H1 (cell line): Measurements from ENCODE around the gene WDR6. TPM values are rescaled to one million over a fixed set of nuclear protein-coding genes. Genes with fewer than 3 reads are reported as not detected.

ENCODE experiments used
- CTCF ChIA-PET: fragments of 300-600 bp; sonication (Branson Sonifier 250); formaldehyde crosslinking; loops from one replicate; lab custom pipeline; 2021; ENCODE audit not compliant: partially characterized antibody; lab: Charles Lee
- POLR2A ChIA-PET: fragments of 300-600 bp; sonication (Branson Sonifier 250); formaldehyde crosslinking; loops from one replicate; lab custom pipeline; 2021; ENCODE audit warnings: inconsistent platforms; ENCODE audit not compliant: partially characterized antibody; lab: Charles Lee
- DNase-seq, 2 experiments: peaks; one replicate each; pipeline versions ENCODE4 v3.0.0 to v3.0.0-alpha.2; 2010 to 2022; ENCODE audit warnings: low spot score in 2 of 2, low read depth in 1 of 2, mixed read lengths in 1 of 2
- FAIRE-seq: peaks from 2 replicates; lab custom pipeline; 2011; peaks lifted over from hg19 to GRCh38; lab: Jason Lieb, UNC
- H2AFZ ChIP-seq: 2 replicates; pipeline ENCODE4 v1.8.1; 2012; ENCODE audit warnings: low read length, inconsistent platforms
- H2AK5ac ChIP-seq: 2 replicates; pipeline ENCODE4 v1.6.1; 2013; ENCODE audit warnings: low read depth, low read length
- H2BK120ac ChIP-seq: replicated peaks from 2 replicates; pipeline ENCODE3; 2013; ENCODE audit warnings: low read depth, low read length, inconsistent platforms
- H2BK12ac ChIP-seq: 2 replicates; pipeline ENCODE4 v1.6.1; 2013; ENCODE audit warnings: low read depth, low read length
- H2BK15ac ChIP-seq: 2 replicates; pipeline ENCODE4 v1.6.1; 2013; ENCODE audit warnings: low read length
- H2BK20ac ChIP-seq: 2 replicates; pipeline ENCODE4 v1.6.1; 2013; ENCODE audit warnings: low read length
- H2BK5ac ChIP-seq: 2 replicates; pipeline ENCODE4 v1.6.1; 2013; ENCODE audit warnings: low read depth, low read length
- H3K14ac ChIP-seq: 2 replicates; pipeline ENCODE4 v1.6.1; 2013; ENCODE audit warnings: inconsistent platforms; ENCODE audit not compliant: insufficient read length
- H3K18ac ChIP-seq: 2 replicates; pipeline ENCODE4 v1.6.1; 2013; ENCODE audit warnings: low read length; ENCODE audit errors: extremely low read depth
- H3K23ac ChIP-seq: 2 replicates; pipeline ENCODE4 v1.6.1; 2013; ENCODE audit warnings: inconsistent platforms; ENCODE audit not compliant: insufficient read length
- H3K23me2 ChIP-seq: 2 replicates; pipeline ENCODE4 v1.6.1; 2013; ENCODE audit warnings: low read depth, low read length
- H3K27ac ChIP-seq: 2 replicates; pipeline ENCODE4 v1.6.1; 2011; ENCODE audit warnings: low read depth, low read length, inconsistent platforms
- H3K27me3 ChIP-seq, 4 experiments: replicated peaks in 1 of 4; 1 replicate in 1 of 4; 2 replicates in 3 of 4; pipeline versions ENCODE4 v1.6.1 to v1.8.1; 2011 to 2013; ENCODE audit warnings: low read length in 3 of 4, mild to moderate bottlenecking in 3 of 4, inconsistent platforms in 2 of 4, mixed read lengths in 2 of 4, moderate library complexity in 1 of 4; ENCODE audit not compliant: control insufficient read depth in 3 of 4, insufficient read depth in 3 of 4; ENCODE audit errors: extremely low read depth in 1 of 4
- H3K36me3 ChIP-seq, 4 experiments: 2 replicates each; pipeline versions ENCODE4 v1.6.1 to v1.8.1; 2011 to 2013; ENCODE audit warnings: mild to moderate bottlenecking in 4 of 4, low read length in 3 of 4, moderate library complexity in 2 of 4, control low read depth in 1 of 4, inconsistent platforms in 1 of 4; ENCODE audit not compliant: insufficient read depth in 4 of 4, control insufficient read depth in 2 of 4
- H3K4ac ChIP-seq: replicated peaks from 2 replicates; pipeline ENCODE3; 2013; ENCODE audit warnings: low read length, low read depth, mixed read lengths, inconsistent platforms; ENCODE audit not compliant: insufficient read length
- H3K4me1 ChIP-seq, 4 experiments: replicated peaks in 1 of 4; 1 replicate in 1 of 4; 2 replicates in 3 of 4; pipeline versions ENCODE4 v1.6.1 to v1.8.1; 2011 to 2013; ENCODE audit warnings: low read length in 3 of 4, inconsistent platforms in 2 of 4, mixed read lengths in 1 of 4; ENCODE audit not compliant: insufficient read depth in 4 of 4, control insufficient read depth in 3 of 4
- H3K4me2 ChIP-seq, 2 experiments: 2 replicates each; pipeline versions ENCODE4 v1.6.1 to v1.8.1; 2011 to 2013; ENCODE audit warnings: low read depth in 2 of 2, low read length in 2 of 2, control low read depth in 1 of 2, inconsistent platforms in 1 of 2, mild to moderate bottlenecking in 1 of 2; ENCODE audit not compliant: insufficient read depth in 1 of 2
- H3K4me3 ChIP-seq, 4 experiments: fragments of 200-600, 300-600 bp in 1 of 4; sonication (generic), shearing (Covaris generic), sonication (Bioruptor Twin) in 1 of 4; 2 replicates each; pipeline versions ENCODE4 v1.5.1 to v1.8.1; 2011 to 2016; ENCODE audit warnings: low read length in 4 of 4, low read depth in 3 of 4, control low read depth in 2 of 4, inconsistent platforms in 2 of 4, mild to moderate bottlenecking in 2 of 4, mixed read lengths in 1 of 4, moderate library complexity in 1 of 4; ENCODE audit not compliant: insufficient read depth in 2 of 4; ENCODE audit errors: extremely low read depth in 1 of 4
- H3K56ac ChIP-seq: replicated peaks from 2 replicates; pipeline ENCODE3; 2013; ENCODE audit warnings: low read depth, mild to moderate bottlenecking, mixed read lengths, low read length, inconsistent platforms; ENCODE audit not compliant: insufficient read length
- H3K79me1 ChIP-seq: 2 replicates; pipeline ENCODE4 v1.6.1; 2013; ENCODE audit warnings: low read depth, low read length, control low read depth
- H3K79me2 ChIP-seq, 2 experiments: 2 replicates each; pipeline versions ENCODE4 v1.6.1 to v1.8.1; 2012 to 2013; ENCODE audit warnings: low read length in 2 of 2, mild to moderate bottlenecking in 2 of 2, inconsistent platforms in 1 of 2; ENCODE audit not compliant: insufficient read depth in 2 of 2, control insufficient read depth in 1 of 2
- H3K9ac ChIP-seq, 4 experiments: replicated peaks in 1 of 4; 1 replicate in 1 of 4; 2 replicates in 3 of 4; pipeline versions ENCODE4 v1.6.1 to v1.8.1; 2011 to 2013; ENCODE audit warnings: low read depth in 3 of 4, low read length in 3 of 4, control low read depth in 2 of 4, mild to moderate bottlenecking in 2 of 4, moderate library complexity in 2 of 4, inconsistent platforms in 1 of 4; ENCODE audit errors: extremely low read depth in 1 of 4
- H3K9me3 ChIP-seq, 2 experiments: 2 replicates each; pipeline versions ENCODE4 v1.6.1 to v1.8.1; 2012 to 2013; ENCODE audit warnings: mild to moderate bottlenecking in 2 of 2, moderate library complexity in 2 of 2, control low read depth in 1 of 2, inconsistent platforms in 1 of 2, low read depth in 1 of 2, low read length in 1 of 2, mixed read lengths in 1 of 2; ENCODE audit not compliant: insufficient read depth in 2 of 2
- H4K20me1 ChIP-seq, 2 experiments: replicated peaks in 1 of 2; 2 replicates each; pipeline versions ENCODE3 to v1.8.1; 2011 to 2013; ENCODE audit warnings: inconsistent platforms in 2 of 2, low read length in 2 of 2, mild to moderate bottlenecking in 1 of 2; ENCODE audit not compliant: insufficient read depth in 2 of 2, control insufficient read depth in 1 of 2
- H4K5ac ChIP-seq: 2 replicates; pipeline ENCODE4 v1.6.1; 2013; ENCODE audit warnings: low read length, low read depth, mixed read lengths, inconsistent platforms; ENCODE audit not compliant: insufficient read length
- H4K8ac ChIP-seq: 2 replicates; pipeline ENCODE4 v1.8.0; 2013; ENCODE audit warnings: mild to moderate bottlenecking, moderate library complexity, low read length, inconsistent platforms; ENCODE audit not compliant: insufficient read depth; ENCODE audit errors: extremely low read depth
- H4K91ac ChIP-seq: replicated peaks from 2 replicates; pipeline ENCODE3; 2013; ENCODE audit warnings: low read length, mixed read lengths, inconsistent platforms; ENCODE audit not compliant: insufficient read length
- CBX8 ChIP-seq: fragments of 300-800, 300-1000 bp; sonication (generic); IDR thresholded peaks from 2 replicates; pipeline ENCODE4 v1.7.1; 2016; ENCODE audit warnings: low read depth, low read length, borderline replicate concordance
- CTBP2 ChIP-seq: IDR thresholded peaks from 2 replicates; pipeline ENCODE4 v1.7.0; 2011; ENCODE audit warnings: borderline replicate concordance, mild to moderate bottlenecking, moderate library complexity, mixed read lengths, low read length; ENCODE audit not compliant: insufficient read depth, insufficient read length
- SP2 ChIP-seq: IDR thresholded peaks from 2 replicates; pipeline ENCODE4 v1.6.1; 2012; ENCODE audit warnings: mild to moderate bottlenecking, low read length, inconsistent platforms
- WGBS, 2 experiments: shearing (Covaris generic) in 1 of 2; methylation state at CpG; one replicate each; pipeline versions ENCODE4 v1.1.6 to v1.1.7; 2013 to 2015; ENCODE audit warnings: low lambda C conversion rate in 2 of 2, mixed read lengths in 2 of 2, inconsistent platforms in 1 of 2, low coverage in 1 of 2, missing lambda C conversion rate in 1 of 2; ENCODE audit not compliant: insufficient replicate concordance in 2 of 2, insufficient coverage in 1 of 2, insufficient read length in 1 of 2; ENCODE audit errors: extremely low coverage in 1 of 2, missing lambda C conversion rate in 1 of 2; 5-methylcytosine and 5-hydroxymethylcytosine counted together
- long read RNA-seq, 2 experiments: library from RNA in 1 of 2; library from capped mRNA in 1 of 2; stranded (forward); transcript quantifications; one replicate each; pipeline ENCODE4 v2.0.0, GENCODE V29; 2021; ENCODE audit warnings: inconsistent platforms in 1 of 2
- polyA minus RNA-seq, 3 experiments: library from RNA; depleted of rRNA, polyadenylated mRNA; stranded (reverse); fragments of >200 nt; gene quantifications; 1 replicate in 2 of 3; 2 replicates in 1 of 3; pipeline ENCODE4 v1.2.3, GENCODE V29; 2011
- polyA plus RNA-seq, 7 experiments: library from polyadenylated mRNA; depleted of rRNA in 3 of 7; stranded (reverse) in 5 of 7; unstranded in 2 of 7; fragments of >200 nt in 5 of 7; fragments of 200-250 nt in 2 of 7; gene quantifications; 1 replicate in 5 of 7; 2 replicates in 1 of 7; 4 replicates in 1 of 7; pipeline versions ENCODE4 v1.2.1 to v1.2.3, GENCODE V29; 2011 to 2013; ENCODE audit warnings: missing spikeins in 2 of 7, mixed read lengths in 2 of 7
- total RNA-seq: library from RNA; stranded (reverse); fragmentation: NEBNext Ultra II Directional; extraction: Animal tissue kit (Norgen Biotek cat#: 25700); gene quantifications from 2 replicates; pipeline ENCODE4 v1.2.1, GENCODE V29; 2021

WDR6 gene, protein sequence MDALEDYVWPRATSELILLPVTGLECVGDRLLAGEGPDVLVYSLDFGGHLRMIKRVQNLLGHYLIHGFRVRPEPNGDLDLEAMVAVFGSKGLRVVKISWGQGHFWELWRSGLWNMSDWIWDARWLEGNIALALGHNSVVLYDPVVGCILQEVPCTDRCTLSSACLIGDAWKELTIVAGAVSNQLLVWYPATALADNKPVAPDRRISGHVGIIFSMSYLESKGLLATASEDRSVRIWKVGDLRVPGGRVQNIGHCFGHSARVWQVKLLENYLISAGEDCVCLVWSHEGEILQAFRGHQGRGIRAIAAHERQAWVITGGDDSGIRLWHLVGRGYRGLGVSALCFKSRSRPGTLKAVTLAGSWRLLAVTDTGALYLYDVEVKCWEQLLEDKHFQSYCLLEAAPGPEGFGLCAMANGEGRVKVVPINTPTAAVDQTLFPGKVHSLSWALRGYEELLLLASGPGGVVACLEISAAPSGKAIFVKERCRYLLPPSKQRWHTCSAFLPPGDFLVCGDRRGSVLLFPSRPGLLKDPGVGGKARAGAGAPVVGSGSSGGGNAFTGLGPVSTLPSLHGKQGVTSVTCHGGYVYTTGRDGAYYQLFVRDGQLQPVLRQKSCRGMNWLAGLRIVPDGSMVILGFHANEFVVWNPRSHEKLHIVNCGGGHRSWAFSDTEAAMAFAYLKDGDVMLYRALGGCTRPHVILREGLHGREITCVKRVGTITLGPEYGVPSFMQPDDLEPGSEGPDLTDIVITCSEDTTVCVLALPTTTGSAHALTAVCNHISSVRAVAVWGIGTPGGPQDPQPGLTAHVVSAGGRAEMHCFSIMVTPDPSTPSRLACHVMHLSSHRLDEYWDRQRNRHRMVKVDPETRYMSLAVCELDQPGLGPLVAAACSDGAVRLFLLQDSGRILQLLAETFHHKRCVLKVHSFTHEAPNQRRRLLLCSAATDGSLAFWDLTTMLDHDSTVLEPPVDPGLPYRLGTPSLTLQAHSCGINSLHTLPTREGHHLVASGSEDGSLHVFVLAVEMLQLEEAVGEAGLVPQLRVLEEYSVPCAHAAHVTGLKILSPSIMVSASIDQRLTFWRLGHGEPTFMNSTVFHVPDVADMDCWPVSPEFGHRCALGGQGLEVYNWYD
- total RNA-seq (180 and 187 TPM in 2 replicates), polyA plus RNA-seq (2011; rRNA removed) (257 and 340 TPM in 2 replicates), polyA minus RNA-seq (2011; rRNA and poly(A)+ RNA removed) (252 and 296 TPM in 2 replicates)
- 262 TPM for polyA plus RNA-seq (2011; cell fraction: cytosol; rRNA removed)
- 878 TPM for polyA plus RNA-seq (2011; cell fraction: nucleus; rRNA removed)
- 176 to 244 TPM (median 215 TPM) in 4 replicates for polyA plus RNA-seq (2012, experiment 1 of 2)
- polyA plus RNA-seq (2012, experiment 2 of 2), result 172 TPM
- 84.5 TPM for polyA plus RNA-seq (2013, experiment 1 of 2)
- 77.8 TPM for polyA plus RNA-seq (2013, experiment 2 of 2)
- 109 TPM for polyA minus RNA-seq (2011; cell fraction: cytosol; rRNA and poly(A)+ RNA removed)
- 118 TPM for polyA minus RNA-seq (2011; cell fraction: nucleus; rRNA and poly(A)+ RNA removed)
- long read RNA-seq, experiment 1, full-length matches to known transcripts, result 14 of 59 reads
- long read RNA-seq, experiment 1, partial matches to known transcripts, result 24 of 59 reads
- long read RNA-seq, experiment 1, other reads (novel, unspliced or antisense), result 21 of 59 reads
- long read RNA-seq, experiment 2, full-length matches to known transcripts, result 11 of 75 reads
- long read RNA-seq, experiment 2, partial matches to known transcripts, result 63 of 75 reads
- long read RNA-seq, experiment 2, other reads (novel, unspliced or antisense), result 1 of 75 reads

DNA sequence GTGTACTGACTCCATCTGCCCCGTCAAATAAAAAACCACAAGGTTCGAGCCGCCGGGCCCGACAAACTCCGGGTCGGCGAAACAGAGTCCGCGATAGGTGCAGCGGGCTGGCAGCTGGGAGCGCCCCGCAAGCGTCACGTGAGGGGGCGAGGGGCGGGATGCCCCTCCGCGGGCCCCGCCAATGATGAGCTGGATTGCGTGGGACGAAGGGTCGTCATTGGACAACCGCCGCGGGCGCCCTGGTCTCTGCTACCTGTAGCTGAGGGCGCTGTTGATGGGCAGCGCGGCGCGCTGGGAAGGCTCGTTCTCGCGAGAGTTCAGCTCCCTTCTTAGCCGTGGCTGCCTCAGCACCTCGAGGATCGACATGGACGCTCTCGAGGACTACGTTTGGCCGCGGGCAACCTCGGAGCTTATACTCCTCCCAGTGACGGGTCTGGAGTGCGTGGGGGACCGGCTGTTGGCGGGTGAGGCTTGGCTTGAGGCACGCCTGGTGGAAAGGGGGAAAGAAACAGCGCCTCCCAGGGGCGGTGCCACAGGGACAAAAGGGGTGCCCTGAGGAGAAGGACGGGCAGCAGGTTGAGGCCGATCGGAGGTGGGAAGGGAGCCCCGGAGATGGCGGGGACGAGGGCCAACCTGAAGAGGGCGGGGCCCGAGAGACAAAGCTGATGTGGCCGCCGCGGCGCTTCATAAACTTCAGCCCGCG is at the start of gene WDR6:
Gene WDR6 (plus strand): TSS at position 324 of the 703 bp plus-strand sequence. CDS start 41 bp downstream, at position 365.
- Histone ChIP-seq H3K14ac (no peak within 1 kb of the TSS), H3K36me3 (peaks cover 4 to 15% (median 9%) of the 10 kb centered on the region in 4 experiments), H2BK5ac (peak within 1 kb of the TSS; percentile 99), H3K79me2 (peaks cover 11 to 40% of the 10 kb centered on the region in 2 experiments), H3K18ac (peak within 1 kb of the TSS; percentile 98), H3K27ac (peak within 1 kb of the TSS; percentile 99), H2AFZ (no peak within 1 kb of the TSS; the same call in 1 of the 2 replicates), H4K91ac (peak within 1 kb of the TSS; percentile 99), H4K20me1 (peaks cover 13 to 21% of the 10 kb centered on the region in 2 experiments), H2BK20ac (no peak within 1 kb of the TSS), H2BK12ac (peak within 1 kb of the TSS; percentile 84; the same call in 1 of the 2 replicates), H3K4me2 (peak within 1 kb of the TSS; percentile 95 to 98), H4K8ac (peak within 1 kb of the TSS; percentile 100), H2AK5ac (peak within 1 kb of the TSS; percentile 79), H3K23me2 (peaks cover 14% of the 10 kb centered on the region), H3K4ac (peak within 1 kb of the TSS; percentile 100), H2BK120ac (peak within 1 kb of the TSS; percentile 48), H3K56ac (peak within 1 kb of the TSS; percentile 95), H3K27me3 (no peaks in the 10 kb centered on the region), H3K4me1 (peaks cover 0 to 12% (median 6%) of the 10 kb centered on the region in 4 experiments; a peak in 5 of 7 replicates), H3K9ac (peak within 1 kb of the TSS; percentile 91 to 99 (median 98)), H3K79me1 (peaks cover 14% of the 10 kb centered on the region), H3K9me3 (no peaks in the 10 kb centered on the region), H3K23ac (no peak within 1 kb of the TSS), H4K5ac (peak within 1 kb of the TSS; percentile 97), H3K4me3 (peak within 1 kb of the TSS; percentile 66 to 94 (median 92)), H2BK15ac (no peak within 1 kb of the TSS)
- peak; percentile 75 for FAIRE-seq
- POLR2A ChIA-PET, result interaction anchor here (0.7 to 38.8 kb wide), 32 partner anchors 5 to 868 kb away, joined by 3 to 1518 read pairs (median 4); partner anchors contain the start of genes ARIH2, CCDC51, CELSR3 and DAG1
- CTCF ChIA-PET, result interaction anchor here (0.8 to 24.3 kb wide), 7 partner anchors 8 to 372 kb away, joined by 3 to 467 read pairs (median 6); partner anchors contain the start of genes NDUFAF3, P4HTM and SLC26A6
- peak; percentile 96 for DNase-seq
- WGBS, 2 experiments, result 1% methylated on average over 55 of the region's 65 CpGs; no CpG with 5 or more reads in 1 of the 2 experiments
- peak; percentile 74 for TF ChIP-seq CTBP2
- TF ChIP-seq CBX8, result no peak
- peak; percentile 54; the same call in 1 of the 2 replicates for TF ChIP-seq SP2
